HG03095 (cell line): ENCODE measurements around the gene FBXO2.
A peak's percentile ranks its signal among the peaks of the same experiment; 100 is the strongest.

Experiments
- ATAC-seq: cut with Tn5 transposase; IDR thresholded peaks from one replicate; pipeline ENCODE4 v1.9.1; 2021; ENCODE audit warnings: moderate library complexity; ENCODE audit not compliant: unreplicated experiment

Gene FBXO2, protein sequence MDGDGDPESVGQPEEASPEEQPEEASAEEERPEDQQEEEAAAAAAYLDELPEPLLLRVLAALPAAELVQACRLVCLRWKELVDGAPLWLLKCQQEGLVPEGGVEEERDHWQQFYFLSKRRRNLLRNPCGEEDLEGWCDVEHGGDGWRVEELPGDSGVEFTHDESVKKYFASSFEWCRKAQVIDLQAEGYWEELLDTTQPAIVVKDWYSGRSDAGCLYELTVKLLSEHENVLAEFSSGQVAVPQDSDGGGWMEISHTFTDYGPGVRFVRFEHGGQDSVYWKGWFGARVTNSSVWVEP

DNA sequence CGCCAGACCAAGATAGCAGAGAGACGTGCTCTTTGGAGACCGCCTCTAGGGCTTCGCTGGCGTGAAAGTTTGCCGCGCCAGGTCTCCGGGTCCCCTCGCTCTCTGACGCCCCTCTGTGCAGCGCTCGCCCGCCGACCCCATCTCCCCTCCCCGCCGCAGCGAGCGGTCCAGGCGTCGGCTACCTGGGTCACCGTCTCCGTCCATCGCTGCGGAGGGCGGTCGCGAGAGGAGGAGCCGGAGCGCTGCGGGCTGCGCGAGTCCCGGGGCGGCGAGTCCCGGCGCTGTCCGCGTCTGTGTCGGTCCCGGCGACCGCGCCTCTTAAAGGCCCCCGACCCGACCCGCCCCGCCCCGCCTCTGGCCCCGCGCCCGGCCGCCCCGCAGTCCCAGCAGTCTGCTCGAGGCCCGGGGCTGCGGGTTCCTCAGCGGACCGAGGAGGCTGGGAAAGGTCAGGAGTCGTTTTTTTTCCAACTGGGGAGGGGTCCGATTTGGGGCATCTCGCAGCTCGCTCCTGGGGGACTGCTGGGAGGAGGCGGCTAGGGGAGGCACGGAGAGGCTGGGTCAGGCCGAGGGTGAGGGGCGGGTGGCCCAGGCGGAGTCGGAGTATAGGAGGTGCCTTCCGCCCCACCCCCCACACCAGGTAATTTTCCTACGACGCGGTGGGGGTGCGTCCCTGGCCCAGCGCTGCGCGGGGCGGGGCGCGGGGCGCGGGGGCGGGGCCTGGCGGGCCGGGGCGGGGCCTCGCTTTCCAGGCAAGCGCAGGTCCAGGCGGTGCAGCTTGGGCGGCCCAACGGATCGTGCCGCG, at the start of gene FBXO2, which contains the start of gene FBXO44:
Gene FBXO2, minus strand, starts transcription at position 293 of the 802 bp plus-strand sequence. Its CDS starts 89 bp downstream, at position 204.
Gene FBXO44, plus strand, starts transcription at position 741 of the 802 bp plus-strand sequence. CDS start 959 bp downstream, outside the sequence.
- ATAC-seq, result peak; percentile 62

DNA sequence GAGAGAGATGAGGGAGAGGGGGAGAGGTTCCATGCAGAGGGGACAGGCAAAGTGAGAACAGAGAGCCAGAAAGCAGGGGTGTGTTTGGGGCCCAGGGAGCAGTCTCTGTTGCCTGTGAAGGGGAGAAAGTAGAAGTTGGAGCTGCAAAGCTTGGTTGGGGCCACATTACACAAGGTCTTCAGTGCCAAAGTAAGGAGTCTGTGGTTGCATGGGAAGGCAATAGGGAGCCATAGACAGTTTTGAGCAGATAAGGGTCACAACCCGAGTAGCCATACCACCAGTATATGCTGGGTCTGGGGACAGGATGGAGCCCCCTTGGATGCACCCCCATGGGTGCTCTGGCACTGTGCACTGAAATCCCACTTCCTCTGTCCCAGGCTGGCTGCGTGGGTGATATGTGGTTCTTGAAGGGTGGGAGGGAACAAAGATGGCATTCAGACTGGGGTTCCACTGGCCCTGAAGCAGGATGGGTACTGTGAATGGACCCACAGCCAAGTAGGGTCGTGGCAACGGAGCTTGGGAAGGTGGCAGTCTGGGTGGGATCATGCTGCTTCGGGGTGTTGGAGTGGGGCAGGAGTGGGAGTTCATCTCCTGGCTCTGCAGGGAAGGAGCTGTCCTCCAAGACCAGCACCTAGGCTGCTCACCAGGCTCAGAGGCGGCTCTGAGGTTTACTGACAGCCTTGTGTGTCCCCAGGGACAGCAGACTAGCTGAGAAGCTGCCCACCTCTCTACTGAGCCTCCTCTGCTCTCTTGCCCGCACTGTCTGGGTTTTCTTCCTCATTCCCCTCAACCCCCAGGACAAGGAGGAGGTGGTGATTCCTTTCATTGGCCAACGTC, 49.3 kb upstream of the FBXO2 start:
- no peak for ATAC-seq

DNA sequence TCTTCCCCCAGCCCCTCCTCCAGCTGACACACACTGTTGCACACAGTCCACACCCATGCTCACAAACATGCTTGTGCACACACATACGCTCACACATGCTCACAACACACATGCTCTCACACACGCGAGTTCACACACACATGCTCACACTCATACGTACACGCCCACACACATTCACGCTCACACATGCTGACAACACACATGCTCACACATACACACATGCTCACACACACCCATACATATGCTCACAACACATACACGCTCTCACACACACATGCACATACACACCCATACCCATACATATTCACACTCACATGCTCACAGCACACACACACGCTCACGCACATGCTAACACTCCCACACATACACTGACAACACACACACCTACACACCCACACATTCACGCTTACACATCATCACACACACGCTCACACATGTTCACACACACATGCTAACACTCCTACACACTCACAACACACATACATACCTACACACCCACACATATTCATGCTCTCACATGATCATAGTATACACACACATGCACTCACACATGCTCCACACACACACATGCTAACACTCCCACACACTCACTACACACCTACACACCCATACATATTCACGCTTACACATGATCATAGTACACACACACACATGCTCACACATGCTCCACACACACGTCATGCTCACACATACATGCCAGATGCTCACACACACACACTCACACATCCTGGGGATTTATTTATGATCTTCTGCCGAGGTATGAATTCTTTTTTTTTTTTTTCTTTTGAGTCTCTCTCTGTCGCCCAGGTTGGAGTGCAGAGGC, 48.0 kb upstream of the FBXO2 start:
- no peak for ATAC-seq

DNA sequence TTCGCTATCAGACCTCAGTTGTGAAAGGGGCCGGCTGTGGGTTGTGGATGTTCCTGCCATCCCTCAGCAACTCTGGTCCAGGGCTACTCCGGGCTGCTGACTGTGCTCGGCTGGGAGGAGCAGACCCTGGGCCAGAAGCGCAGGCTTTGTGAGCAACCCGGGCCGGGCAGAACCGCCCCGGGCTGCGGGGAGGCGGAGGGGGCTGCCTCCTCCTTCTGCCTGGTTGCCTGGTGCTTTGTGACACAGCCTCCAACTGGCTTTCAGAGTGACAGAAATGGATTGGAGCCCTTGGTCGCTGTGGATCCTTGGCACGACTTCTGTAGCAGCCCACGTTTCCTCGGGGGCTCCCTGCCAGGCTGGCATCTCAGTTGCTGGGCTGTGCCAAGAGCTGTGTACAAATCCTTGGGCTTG, 47.3 kb upstream of the FBXO2 start:
- no peak for ATAC-seq

DNA sequence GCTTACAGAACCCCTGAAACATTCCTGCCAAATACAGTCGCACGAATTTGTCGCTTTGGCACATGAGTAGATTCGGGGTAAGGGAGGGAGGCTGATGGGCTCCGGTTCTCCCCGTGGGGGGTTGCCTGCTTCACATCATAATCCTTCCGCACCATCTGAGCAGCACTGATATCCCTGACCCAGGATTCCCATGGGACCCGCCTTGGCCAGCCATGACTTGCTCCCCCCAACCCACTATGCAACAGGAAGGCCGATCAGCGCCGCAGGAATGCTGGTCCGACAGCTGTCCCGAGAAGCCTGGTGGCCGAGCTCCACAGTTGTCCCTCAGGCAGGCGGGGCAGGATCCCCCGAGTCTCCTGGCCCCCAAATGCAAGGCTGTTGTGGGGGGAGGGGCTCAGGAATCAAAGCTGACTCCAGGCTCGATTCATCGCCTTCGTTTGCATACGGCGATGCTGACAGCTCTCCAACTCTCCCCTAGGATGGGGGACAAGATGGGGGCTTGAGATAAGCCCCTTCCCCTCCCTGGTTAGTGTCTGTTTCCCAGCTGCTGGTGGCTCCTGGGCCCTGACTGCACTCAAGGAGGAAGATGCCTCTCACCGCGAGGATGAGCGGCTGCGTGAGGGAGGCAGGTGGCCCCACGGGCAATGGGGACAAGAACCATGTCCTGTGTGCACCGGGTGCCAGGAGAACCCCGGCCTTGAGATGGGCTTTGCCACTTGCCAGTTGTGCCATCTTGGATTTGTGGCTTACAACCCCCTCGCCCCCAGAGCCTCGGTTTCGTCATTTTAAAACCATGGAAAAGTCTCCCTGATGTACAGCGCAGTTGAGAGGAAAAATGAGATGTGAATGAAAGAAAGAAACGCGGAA, 46.6 kb upstream of the FBXO2 start:
- no peak for ATAC-seq

DNA sequence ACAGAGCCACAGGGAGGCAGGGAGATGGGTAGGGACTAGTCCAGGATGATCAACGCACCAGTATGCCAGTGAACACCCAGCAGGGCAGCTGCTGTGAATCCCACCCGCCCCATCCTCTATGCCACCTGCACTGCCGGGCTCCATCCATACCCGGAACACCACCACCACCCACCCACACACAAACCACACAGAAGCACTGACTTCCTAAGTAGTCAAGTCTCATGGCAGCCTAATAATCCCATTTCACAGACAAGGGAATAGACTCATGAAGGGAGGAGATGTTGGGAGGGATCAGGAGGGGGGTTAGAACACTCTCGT, 43.6 kb upstream of the FBXO2 start:
- ATAC-seq, result no peak

DNA sequence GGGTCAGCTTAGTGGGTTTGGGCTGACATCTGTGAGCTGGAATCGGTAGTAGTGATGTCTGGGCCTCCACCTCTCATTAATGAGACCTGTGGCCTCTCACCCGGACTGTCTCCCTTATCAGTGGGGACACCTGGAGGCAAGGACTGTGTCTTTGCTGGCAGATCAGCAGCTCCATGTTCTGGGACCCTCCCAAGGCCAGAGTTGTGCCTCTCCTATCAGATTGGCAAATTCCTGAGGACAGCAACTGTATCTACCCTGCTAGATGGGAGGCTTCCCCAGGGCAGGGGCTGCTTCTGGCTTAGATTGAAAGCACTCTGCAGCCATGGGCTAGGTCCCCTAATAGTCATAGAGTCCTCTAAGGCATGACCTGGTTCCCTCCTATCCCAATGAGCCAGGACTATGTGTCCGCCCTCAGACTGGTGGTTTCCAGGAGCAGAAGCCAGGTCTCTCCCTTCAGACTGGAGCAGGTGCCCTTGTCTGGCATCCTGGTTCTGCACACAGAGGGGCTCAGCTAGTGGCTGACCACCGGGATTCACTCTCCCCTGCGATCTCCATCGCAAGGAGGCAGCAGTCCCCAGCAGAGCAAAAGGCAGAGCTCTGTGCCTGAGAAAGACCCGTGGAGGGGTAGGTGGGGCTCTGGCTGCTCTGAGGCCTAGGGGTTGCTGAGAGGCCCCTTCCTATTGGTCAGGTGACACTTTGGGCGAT, 43.1 kb upstream of the FBXO2 start:
- no peak for ATAC-seq

DNA sequence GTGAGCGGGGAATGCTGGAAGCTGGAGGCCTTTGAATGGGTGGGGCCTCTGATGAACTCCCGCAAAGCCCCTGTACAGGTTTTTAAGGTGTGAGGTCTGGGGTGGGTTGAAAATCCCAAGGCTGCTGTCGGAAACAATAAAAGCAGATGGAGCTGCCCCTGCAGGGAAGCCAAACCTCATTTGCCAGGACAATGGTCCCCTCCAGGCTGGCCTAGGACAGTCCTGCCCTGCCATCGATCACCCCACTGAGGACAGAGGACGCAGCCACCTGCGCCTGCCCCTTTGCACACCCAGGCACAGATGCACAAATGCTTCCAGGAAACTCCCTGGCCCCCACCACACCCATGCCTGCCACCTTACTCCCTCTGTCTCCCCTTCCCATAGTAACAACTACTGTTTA, 41.6 kb upstream of the FBXO2 start:
- no peak for ATAC-seq

DNA sequence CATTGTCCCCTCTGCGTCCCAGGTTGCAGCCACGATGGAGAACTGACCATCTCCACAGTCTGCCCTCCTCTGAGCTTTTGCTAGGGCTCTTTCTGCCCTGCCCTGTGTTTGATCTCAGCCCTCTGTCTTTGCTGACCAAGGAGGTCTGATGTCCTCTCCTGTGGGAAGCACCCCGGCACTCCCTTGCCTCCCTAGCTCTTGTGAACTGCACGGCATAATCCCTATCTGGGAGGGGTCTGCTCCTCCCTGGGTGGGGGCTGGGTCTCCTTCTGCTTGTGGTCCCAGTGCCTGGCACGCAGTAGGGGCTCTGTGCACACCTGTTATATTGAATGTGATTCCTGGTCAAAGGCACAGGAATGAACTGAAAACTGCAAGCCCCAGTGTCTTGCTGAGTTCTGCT, 39.7 kb upstream of the FBXO2 start:
- no peak for ATAC-seq

DNA sequence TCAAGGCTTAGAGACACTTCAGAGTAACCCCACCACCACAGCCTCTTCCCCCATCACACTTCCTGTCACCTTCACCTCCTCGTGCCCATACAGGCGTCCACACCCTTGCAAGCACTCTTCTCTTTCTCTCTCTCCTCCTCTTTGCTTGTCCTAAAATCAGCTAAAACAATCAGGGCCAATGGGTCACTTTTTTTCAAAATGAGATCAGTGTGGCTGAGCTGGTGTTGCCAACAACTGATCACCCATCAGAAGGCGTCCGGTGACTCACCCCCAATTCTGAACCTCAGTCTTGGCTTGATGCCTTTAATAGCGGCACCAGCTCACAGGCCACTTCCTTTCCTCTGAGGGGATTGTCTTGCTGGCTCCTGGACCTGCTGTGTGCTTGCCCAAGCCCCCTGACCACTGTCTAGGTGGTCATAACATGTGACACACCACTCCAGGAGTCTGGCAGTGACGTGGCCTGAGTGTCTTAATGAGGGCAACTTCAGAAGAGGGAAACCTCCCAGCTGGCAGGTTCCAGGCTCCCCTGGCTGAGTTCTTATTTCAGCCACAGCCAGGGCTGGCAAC, 38.9 kb upstream of the FBXO2 start:
- no peak for ATAC-seq

DNA sequence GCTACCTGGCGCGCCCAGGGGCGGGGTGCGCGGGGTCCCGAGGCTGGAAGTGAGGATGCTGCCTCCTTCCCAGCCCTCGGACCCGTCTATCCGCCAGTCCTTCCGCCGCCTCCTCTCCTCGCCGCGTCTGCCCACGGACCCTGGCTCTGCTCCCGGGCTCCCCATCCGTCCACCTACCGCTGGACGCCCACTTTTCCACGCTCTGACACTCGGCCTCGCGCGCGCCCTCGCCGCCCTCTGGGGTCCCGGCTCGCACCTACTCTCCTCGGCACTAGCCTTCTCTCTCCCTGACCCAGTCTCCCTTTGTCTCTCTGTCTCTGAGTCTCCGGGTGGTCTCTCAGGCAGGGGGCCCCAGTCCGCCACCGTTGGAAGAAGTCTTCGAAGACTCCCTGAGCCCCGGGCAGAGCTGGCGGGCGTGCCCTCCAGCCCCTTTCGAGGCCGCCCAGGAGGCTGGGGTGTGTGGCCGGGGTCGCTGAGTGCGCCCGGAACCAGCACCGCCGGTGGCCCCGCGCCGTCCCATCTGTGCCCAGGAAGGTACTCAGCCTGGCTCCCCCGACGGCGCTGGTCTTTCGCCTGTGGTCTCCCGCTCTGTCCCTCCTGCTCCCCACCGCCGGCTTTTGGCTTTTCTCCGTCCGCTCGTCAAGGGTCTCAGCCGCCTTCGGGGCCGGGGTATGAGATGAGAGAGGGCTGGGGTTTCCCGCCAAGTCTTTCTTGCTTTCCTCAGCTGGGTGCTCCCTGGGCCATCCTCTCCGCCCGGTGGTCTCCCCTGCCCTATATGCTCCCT, 37.9 kb upstream of the FBXO2 start:
- no peak for ATAC-seq

DNA sequence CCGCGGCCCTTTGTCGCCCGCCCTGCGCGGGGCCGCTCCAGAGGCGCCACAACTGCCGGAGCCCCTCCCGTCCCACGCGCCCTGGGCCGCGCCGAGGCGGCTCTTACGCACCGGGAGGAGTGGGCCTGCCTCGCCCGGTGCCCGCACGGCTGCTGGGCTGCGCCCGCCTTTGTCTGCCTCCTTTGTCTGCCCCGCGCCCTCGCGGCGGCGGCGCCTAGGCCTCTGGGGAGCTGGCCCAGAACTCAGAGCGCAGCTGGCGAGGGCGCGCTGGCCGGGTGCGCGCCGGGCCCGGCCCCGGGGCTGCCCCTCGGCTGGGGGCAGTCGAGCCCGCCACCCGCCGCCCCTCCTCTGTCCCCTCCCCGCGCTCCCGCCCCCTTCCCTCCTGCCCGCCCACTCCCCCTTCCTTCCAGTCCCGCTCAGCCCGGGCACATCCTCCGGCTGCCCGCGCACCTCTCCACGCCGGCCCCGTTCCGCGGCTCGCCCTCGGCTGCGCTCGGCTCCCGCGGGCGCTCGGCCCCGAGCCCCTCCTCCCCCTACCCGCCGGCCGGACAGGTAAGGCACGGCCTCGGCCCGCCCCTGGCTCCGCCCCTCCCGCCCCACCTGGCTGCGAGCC, 37.2 kb upstream of the FBXO2 start, which contains the start of gene DRAXIN:
Gene DRAXIN, plus strand, starts transcription at position 409 of the 613 bp plus-strand sequence. CDS start 14,549 bp downstream, outside the sequence.
- ATAC-seq, result no peak

DNA sequence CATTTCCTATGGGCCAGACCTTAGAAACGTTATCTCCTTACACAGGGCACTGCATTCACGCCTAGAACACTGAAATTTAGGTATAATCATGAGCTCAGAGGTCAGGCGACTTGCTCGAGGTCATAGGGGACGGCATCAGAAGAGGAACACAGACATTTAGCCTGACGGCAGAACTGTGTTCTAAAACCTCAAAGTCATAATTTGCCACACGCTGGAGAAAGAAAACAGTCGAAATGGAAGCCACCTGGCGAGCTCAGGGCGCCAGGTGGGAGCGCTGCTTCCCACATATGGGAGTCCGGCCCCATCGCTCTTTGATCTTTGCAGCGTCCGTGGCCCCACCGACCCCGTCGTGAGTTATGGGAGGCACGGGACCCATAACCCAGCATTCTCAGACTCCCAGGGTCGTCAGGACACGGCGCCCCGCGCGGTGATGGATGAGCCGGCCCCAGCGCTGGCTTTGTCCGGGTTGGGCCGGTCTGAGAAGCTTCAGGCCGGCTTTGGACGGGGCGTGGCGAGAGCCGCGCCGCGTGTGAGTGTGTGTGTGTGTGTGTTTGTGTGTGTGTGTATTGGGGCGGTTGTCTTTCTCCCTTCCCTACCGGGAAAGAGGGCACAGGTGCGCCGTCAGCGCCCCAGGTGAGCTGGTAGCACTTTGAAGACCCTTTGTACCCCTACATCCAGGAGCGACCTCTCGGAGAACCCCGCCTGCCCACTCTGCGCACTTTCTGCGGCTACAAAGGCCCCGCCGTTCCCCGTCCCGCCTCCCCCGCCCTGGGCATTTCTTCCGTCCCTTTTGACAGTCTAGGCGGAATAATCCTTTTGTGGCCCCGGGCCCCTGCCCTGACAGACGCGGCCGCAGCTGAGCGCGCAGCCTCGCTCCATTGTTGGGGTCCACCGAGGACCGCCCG, 36.4 kb upstream of the FBXO2 start:
- no peak for ATAC-seq

DNA sequence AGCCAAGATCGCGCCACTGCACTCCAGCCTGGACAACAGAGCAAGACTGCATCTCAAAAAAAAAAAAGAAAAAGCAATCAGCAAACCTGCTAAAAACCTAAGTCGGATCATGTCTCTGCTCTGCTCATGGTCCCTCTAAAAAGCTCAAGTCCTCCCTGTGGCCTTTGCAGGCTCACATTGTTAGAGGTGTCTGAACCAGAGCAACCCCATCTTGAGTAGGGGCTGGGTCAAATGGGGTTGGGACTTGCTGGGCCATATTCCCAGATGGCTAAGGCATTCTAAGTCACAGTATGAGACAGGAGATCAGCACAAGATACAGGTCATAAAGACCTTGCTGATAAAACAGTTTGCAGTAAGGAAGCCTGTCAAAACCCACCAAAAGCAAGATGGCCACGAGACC, 34.3 kb upstream of the FBXO2 start:
- ATAC-seq, result no peak

DNA sequence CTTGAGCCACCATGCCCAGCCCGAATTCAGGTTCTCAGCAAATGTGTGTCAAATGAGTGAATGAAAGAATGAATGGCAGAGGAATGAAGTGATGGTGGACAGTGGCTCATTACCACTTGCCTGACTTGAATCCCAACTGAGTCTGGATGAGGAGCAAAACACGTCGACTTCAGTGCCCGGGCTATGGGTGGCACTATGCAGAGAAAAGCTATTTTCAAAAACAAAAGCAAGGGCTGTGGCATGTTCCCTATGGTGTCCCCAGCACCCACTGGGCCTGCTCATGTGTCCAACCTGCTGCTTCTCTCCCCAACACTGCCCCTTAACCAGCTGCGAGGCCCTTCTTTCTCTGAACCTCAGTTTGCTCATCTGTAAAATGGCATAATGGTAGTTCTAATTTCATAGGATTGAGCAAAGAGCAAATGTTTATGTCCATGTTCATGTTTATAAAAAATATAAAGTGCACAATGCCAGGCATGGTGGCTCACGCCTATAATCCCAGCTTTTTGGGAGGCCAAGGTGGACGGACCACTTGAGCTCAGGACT, 31.1 kb upstream of the FBXO2 start:
- ATAC-seq, result no peak

DNA sequence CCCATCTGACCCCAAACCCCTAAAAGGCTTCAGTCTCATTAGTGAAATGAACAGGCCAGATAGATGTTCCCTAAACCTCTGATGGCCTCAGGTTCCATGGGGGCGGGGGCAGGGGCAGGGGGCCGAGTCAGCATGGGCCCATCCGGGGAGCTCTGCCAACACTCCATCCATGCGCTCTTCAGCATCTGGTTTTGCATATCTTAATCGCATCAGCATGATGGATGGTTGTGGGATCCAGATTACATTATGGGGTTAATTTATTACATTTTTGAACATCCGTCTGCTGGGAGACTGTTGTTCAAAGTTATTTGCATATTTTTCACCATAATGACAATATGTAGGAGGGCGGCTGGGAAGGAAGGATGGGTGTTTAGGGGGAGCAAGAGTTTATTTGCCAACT, 29.8 kb upstream of the FBXO2 start:
- no peak for ATAC-seq
